NT2/D1 (cell line): ENCODE data around the gene KCNQ1.

Source experiments
- SUZ12 ChIP-seq: IDR thresholded peaks from 2 replicates; pipeline ENCODE4 v1.6.1; 2011; ENCODE audit not compliant: insufficient read length, insufficient read depth; ENCODE audit errors: extremely low read depth
- YY1 ChIP-seq: IDR thresholded peaks from 2 replicates; pipeline ENCODE4 v1.6.1; 2011; ENCODE audit not compliant: insufficient read length, insufficient read depth
- ZNF274 ChIP-seq: IDR thresholded peaks from 2 replicates; pipeline ENCODE4 v1.6.1; 2011; ENCODE audit warnings: mild to moderate bottlenecking, low read depth, low read length

DNA sequence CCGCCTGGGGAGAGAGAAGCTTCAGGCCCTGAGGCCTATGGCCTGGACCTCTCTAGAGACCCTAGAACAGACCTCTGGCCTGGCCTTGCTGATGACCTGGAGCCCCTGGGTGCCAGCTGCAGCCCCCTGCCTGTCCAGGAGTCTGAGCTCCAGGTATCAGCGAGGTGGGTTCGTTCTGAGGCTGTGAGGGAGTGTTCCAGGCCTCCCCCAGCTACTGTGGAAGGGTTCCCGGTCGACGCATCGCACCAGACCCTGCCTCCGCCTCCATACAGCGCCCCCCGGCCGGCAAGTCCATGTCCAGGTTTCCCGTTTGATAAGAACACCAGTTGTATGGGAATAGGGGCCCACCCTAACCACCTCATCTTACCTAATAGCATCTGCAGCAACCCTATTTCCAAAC is 111.1 kb downstream of the KCNQ1 start:
- no peak for TF ChIP-seq ZNF274
- no peak for TF ChIP-seq SUZ12
- TF ChIP-seq YY1 = no peak
